Measurements from ENCODE around the gene CUX1.

Gene CUX1

DNA sequence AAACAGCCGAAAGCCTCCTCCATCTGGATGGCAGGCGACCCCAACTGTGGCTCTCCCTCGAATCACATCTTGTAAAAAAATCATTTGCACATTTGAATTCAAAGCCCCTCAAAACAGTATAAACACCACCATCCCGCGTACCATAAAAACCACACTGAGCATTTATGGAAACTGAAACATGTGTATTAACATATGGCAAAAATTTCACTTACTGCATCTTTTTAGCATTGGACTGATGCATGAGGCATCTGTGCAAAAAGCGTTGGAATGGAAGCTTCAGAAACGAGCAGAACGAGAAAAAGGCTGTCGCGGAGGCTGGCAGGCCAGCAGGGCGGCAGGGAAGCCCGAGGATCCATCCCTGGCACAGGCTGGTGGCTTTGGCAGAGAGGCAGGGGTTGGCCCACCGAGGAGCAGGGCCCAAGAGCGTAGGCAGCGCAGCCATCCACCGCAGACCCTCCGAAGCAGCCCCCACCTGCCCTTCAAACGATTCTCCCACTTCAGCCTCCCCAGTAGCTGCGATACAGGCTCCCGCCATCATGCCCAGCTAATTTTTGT, 39.3 kb upstream of the CUX1 start:
- no peaks in the 10 kb centered on the region for H3K9me3 ChIP-seq
- H3K36me3 ChIP-seq: no peaks in the 10 kb centered on the region
- H3K27me3 ChIP-seq: no peaks in the 10 kb centered on the region
- DNase-seq: no peak
- no peak overlapping the region for H3K4me3 ChIP-seq (ENCODE audit: low read depth, low read length)
- TF ChIP-seq CTCF (IDR thresholded peaks at IDR 0.05; ENCODE audit: low read depth, low read length): no peak
- no peaks in the 10 kb centered on the region for H3K4me1 ChIP-seq

DNA sequence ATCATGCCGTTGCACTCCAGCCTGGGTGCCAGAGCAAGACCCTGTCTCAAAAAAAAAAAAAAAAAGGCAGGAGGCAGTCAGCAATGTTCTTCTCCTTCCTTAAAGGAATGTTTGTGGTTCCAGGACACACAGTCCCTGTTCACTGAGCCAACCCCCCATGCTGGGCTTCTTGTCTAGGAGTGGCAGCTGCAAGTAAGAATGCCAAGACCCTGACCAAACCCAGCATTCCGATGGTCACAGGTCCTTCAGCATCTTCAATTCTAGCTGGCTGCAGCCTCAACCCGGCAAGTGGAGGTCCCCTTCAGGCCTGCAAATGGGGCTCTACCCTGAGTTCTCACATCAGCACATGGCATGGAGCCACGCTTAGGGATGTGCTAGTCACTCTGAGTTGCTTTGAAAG, 38.2 kb upstream of the CUX1 start:
- H3K4me3 ChIP-seq (ENCODE audit: low read depth, low read length): no peak overlapping the region
- TF ChIP-seq CTCF (IDR thresholded peaks at IDR 0.05; ENCODE audit: low read depth, low read length): no peak
- DNase-seq: no peak
- no peaks in the 10 kb centered on the region for H3K4me1 ChIP-seq
- H3K9me3 ChIP-seq: no peaks in the 10 kb centered on the region
- H3K36me3 ChIP-seq: no peaks in the 10 kb centered on the region
- no peaks in the 10 kb centered on the region for H3K27me3 ChIP-seq

DNA sequence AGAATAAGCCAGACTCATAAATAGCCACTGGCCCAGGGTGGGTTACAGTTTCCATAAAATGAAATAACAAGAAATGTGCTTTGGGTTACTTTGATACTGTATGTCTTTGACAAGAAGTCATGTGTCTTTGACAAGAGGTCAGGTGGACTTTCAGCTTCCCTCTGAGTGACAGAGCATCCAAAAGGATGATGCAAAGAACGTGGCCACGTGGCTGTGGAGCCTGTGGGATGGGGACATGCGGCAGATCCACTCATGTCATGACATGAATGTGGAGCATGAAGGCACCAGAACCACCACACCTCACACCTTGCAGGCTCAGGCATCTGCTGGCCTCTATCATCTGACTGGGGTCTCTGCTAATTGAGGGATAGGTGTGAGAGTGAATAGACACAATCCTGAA, 37.1 kb upstream of the CUX1 start:
- TF ChIP-seq CTCF (IDR thresholded peaks at IDR 0.05; ENCODE audit: low read depth, low read length): no peak
- DNase-seq: no peak
- Histone ChIP-seq H3K4me1 (no peaks in the 10 kb centered on the region), H3K27me3 (no peaks in the 10 kb centered on the region), H3K36me3 (no peaks in the 10 kb centered on the region), H3K9me3 (no peaks in the 10 kb centered on the region), H3K4me3 (ENCODE audit: low read depth, low read length) (no peak overlapping the region)

DNA sequence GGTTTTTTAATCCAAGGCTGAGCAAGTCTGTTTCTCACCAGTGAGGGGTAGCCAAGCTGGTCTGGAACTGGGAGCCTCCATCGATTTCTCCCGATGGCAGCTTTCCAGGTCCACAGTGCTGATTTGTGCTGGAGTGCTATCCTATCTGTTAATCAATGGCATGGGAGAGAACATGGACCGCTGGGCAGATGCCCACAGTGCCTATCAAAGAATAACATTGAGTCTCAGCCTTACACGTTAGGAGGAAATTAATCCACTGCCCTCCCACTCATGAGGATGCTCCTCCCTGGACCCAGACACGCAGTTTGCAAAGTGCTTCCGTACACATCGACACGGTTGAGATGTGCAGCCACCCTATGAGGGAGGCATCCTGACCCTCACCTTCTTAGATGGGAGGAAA, 36.0 kb upstream of the CUX1 start:
- Histone ChIP-seq H3K27me3 (no peaks in the 10 kb centered on the region), H3K9me3 (no peaks in the 10 kb centered on the region), H3K4me1 (no peaks in the 10 kb centered on the region), H3K36me3 (no peaks in the 10 kb centered on the region), H3K4me3 (ENCODE audit: low read depth, low read length) (no peak overlapping the region)
- DNase-seq: no peak
- TF ChIP-seq CTCF (IDR thresholded peaks at IDR 0.05; ENCODE audit: low read depth, low read length): no peak

DNA sequence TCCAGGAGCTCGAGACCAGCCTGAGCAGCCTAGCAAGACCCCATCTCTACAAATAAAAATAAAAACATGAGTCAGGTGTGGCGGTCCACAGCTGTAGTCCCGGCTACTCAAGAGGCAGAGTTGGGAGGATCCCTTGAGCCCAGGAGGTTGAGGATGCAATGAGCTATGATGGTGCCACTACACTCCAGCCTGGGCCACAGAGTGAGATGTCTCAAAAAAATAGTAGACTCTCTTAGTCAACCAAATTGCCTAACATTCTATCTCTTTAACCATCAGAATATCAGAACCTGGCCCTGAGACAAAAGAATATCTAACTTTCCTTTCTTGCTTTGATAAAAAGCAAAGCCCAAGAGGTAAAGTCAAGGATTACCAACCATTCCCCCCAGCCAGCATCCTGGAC, 35.0 kb upstream of the CUX1 start:
- no peak for TF ChIP-seq CTCF (IDR thresholded peaks at IDR 0.05; ENCODE audit: low read depth, low read length)

DNA sequence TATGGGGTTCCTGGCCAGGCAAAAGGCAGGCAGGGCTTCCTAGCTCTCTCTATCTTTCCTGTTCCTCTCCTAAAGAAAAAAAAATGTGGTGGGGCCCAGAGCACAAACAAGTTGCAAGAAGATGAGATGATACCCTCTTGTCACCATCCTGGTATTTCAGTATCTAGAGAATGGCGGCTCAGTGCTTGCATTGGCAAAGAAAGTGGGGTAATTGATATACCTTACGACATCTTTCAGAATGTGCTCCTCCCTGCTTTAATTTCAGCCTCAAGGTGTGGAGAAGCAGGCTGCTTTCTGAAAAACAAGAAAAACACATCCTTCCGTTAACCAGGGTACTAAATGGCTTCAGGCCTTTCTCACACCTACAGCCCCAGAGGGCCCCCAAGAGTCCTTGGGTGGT, 34.5 kb upstream of the CUX1 start:
- no peak for TF ChIP-seq CTCF (IDR thresholded peaks at IDR 0.05; ENCODE audit: low read depth, low read length)
- H3K9me3 ChIP-seq: no peaks in the 10 kb centered on the region
- H3K4me1 ChIP-seq: no peaks in the 10 kb centered on the region
- no peaks in the 10 kb centered on the region for H3K27me3 ChIP-seq
- no peaks in the 10 kb centered on the region for H3K36me3 ChIP-seq
- no peak overlapping the region for H3K4me3 ChIP-seq (ENCODE audit: low read depth, low read length)
- no peak for DNase-seq

More for the DNA sequence above, 35.0 kb upstream of the CUX1 start:
- Histone ChIP-seq H3K4me3 (ENCODE audit: low read depth, low read length) (no peak overlapping the region), H3K4me1 (no peaks in the 10 kb centered on the region), H3K9me3 (no peaks in the 10 kb centered on the region), H3K27me3 (no peaks in the 10 kb centered on the region), H3K36me3 (no peaks in the 10 kb centered on the region)
- no peak for DNase-seq

Data from BE2C (cell line).